Neural cell (in vitro differentiated cells): Measurements from ENCODE around the gene SERTAD1.

ENCODE experiments used
- CTCF ChIP-seq: fragments of 450-650 bp; IDR thresholded peaks from 2 replicates; pipeline ENCODE4 v1.5.1; 2014; ENCODE audit warnings: antibody characterized with exemption, mild to moderate bottlenecking, moderate library complexity; ENCODE audit not compliant: poor library complexity, severe bottlenecking
- EP300 ChIP-seq: fragments of 450-650 bp; conservative IDR thresholded peaks from 2 replicates; pipeline ENCODE4 v1.6.1; 2014; ENCODE audit warnings: antibody characterized with exemption, mild to moderate bottlenecking, moderate library complexity; ENCODE audit not compliant: poor library complexity, severe bottlenecking
- MXI1 ChIP-seq: fragments of 450-650 bp; conservative IDR thresholded peaks from 2 replicates; pipeline ENCODE4 v1.6.1; 2014; ENCODE audit warnings: antibody characterized with exemption, mild to moderate bottlenecking; ENCODE audit not compliant: poor library complexity, severe bottlenecking
- POLR2AphosphoS5 ChIP-seq: IDR thresholded peaks from 2 replicates; pipeline ENCODE4 v1.6.1; 2012

- TF ChIP-seq CTCF (no peak), EP300 (no peak), POLR2AphosphoS5 (no peak), MXI1 (no peak)
Measured at GRCh38 chr19:40410030-40410389, 15.8 kb downstream of the SERTAD1 start.
